Mucosa of rectum (tissue), 2 donors: Measurements from ENCODE around the gene TMEM202.

ENCODE experiments used
- H3K27ac ChIP-seq, 2 donors: one replicate each; pipeline ENCODE4 v1.7.0; 2013; ENCODE audit warnings: inconsistent platforms in 2 of 2, low read depth in 2 of 2, low read length in 2 of 2
- H3K27me3 ChIP-seq, 2 donors: one replicate each; pipeline ENCODE4 v1.7.0; 2013; ENCODE audit warnings: low read length in 2 of 2; ENCODE audit not compliant: control insufficient read depth in 2 of 2, insufficient read depth in 2 of 2
- H3K36me3 ChIP-seq, 2 donors: one replicate each; pipeline ENCODE4 v1.7.0; 2013; ENCODE audit warnings: low read length in 2 of 2; ENCODE audit not compliant: control insufficient read depth in 2 of 2, insufficient read depth in 2 of 2
- H3K4me1 ChIP-seq, 2 donors: one replicate each; pipeline ENCODE4 v1.7.0; 2013; ENCODE audit warnings: low read length in 2 of 2, mild to moderate bottlenecking in 1 of 2; ENCODE audit not compliant: control insufficient read depth in 2 of 2, insufficient read depth in 2 of 2
- H3K4me3 ChIP-seq, 2 donors: one replicate each; pipeline ENCODE4 v1.7.0; 2013; ENCODE audit warnings: low read length in 2 of 2
- H3K9ac ChIP-seq, 2 donors: one replicate each; pipeline ENCODE4 v1.7.0; 2013; ENCODE audit warnings: low read length in 2 of 2, low read depth in 1 of 2, mild to moderate bottlenecking in 1 of 2
- H3K9me3 ChIP-seq, 2 donors: one replicate each; pipeline ENCODE4 v1.7.0; 2013; ENCODE audit warnings: low read length in 2 of 2; ENCODE audit not compliant: control insufficient read depth in 2 of 2
- donor health status: healthy.
- donor health status: Normal muscosa, but diverticular disease.

Gene TMEM202, protein sequence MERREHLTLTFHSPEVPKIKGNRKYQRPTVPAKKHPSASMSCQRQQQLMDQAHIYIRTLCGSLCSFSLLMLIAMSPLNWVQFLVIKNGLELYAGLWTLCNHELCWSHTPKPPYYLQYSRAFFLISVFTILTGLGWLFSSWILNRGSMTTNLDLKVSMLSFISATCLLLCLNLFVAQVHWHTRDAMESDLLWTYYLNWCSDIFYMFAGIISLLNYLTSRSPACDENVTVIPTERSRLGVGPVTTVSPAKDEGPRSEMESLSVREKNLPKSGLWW

GRCh38 chr15:72397796-72398588 is at the start of gene TMEM202:
Gene TMEM202 (plus strand): TSS chr15:72398305. CDS start chr15:72398327, 22 bp downstream.
- no peaks in the 10 kb centered on the region for H3K4me1 ChIP-seq
- H3K9ac ChIP-seq: no peak within 1 kb of the TSS
- no peak within 1 kb of the TSS for H3K27ac ChIP-seq
- H3K27me3 ChIP-seq: peaks cover 0 to 6% of the 10 kb centered on the region in 2 donors
- no peak within 1 kb of the TSS for H3K4me3 ChIP-seq
- H3K36me3 ChIP-seq: no peaks in the 10 kb centered on the region
- H3K9me3 ChIP-seq: no peaks in the 10 kb centered on the region

DNA sequence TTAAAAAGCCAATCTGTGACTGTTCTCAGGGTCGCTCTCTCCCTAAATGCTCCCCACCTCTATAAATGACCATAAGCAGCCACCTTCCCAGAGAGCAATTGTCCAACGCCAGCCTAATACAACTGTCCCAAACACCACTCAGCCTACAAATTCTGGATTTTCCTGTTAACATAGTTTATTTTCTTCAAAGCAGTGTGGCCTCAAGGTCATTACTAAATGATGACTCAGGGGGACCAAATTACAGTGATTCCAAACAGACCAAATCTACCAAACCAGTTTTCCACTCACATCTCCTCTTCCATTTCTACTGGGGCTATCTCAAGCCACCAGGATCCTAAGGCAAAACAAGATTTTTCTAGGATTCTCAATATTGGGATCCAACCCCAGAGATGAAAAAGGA is 44.8 kb upstream of the TMEM202 start:
- H3K4me1 ChIP-seq: no peaks in the 10 kb centered on the region
- H3K9me3 ChIP-seq: no peaks in the 10 kb centered on the region
- peaks cover 53 to 64% of the 10 kb centered on the region in 2 donors for H3K36me3 ChIP-seq
- H3K9ac ChIP-seq: no peak overlapping the region
- no peaks in the 10 kb centered on the region for H3K27me3 ChIP-seq
- no peak overlapping the region for H3K27ac ChIP-seq
- no peak overlapping the region for H3K4me3 ChIP-seq

DNA sequence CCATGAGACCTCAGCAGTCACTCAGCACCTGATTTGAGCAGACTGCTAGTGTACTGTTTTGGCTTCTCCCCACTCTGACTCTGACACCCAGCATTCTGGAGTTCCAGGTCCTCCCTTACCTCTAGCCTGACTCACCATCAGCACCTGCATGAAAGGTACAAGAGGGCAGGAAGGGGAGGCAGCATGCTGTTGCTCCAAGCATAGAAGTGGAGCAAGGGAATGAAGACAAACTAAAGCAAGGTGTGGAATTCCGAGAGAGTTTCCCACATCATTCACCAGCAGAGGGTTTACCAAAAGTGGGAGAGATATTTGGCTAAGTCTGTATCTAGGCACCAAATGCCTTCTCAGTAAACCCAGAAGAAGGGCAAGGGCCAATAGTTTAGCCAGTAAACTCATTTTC is 43.6 kb upstream of the TMEM202 start:
- no peaks in the 10 kb centered on the region for H3K27me3 ChIP-seq
- no peak overlapping the region for H3K9ac ChIP-seq
- peaks cover 41 to 52% of the 10 kb centered on the region in 2 donors for H3K36me3 ChIP-seq
- H3K9me3 ChIP-seq: no peaks in the 10 kb centered on the region
- peaks cover 0 to 5% of the 10 kb centered on the region in 2 donors for H3K4me1 ChIP-seq
- H3K27ac ChIP-seq: no peak overlapping the region
- no peak overlapping the region for H3K4me3 ChIP-seq

DNA sequence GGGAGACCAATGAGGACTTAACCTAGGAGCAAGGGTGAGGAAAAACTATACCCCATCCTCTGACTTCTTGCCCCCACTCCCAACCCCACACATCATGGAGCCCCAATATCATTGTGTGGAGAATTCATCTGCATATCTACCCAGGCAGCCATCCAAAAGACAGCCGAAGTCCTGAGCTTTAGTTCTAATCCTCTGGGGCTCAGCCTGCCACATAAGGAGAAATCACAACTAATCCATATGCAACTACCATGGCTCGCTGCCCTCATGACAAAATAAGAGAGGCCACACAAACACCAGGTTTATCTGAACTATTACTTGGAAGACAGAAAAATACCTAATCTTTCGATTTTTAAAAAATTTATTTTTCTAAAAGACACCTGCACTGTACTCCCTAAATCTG is 40.0 kb upstream of the TMEM202 start:
- Histone ChIP-seq H3K27ac (no peak overlapping the region), H3K36me3 (peaks cover 19 to 30% of the 10 kb centered on the region in 2 donors), H3K9ac (no peak overlapping the region), H3K9me3 (no peaks in the 10 kb centered on the region), H3K4me1 (peaks cover 0 to 5% of the 10 kb centered on the region in 2 donors), H3K4me3 (no peak overlapping the region), H3K27me3 (no peaks in the 10 kb centered on the region)

DNA sequence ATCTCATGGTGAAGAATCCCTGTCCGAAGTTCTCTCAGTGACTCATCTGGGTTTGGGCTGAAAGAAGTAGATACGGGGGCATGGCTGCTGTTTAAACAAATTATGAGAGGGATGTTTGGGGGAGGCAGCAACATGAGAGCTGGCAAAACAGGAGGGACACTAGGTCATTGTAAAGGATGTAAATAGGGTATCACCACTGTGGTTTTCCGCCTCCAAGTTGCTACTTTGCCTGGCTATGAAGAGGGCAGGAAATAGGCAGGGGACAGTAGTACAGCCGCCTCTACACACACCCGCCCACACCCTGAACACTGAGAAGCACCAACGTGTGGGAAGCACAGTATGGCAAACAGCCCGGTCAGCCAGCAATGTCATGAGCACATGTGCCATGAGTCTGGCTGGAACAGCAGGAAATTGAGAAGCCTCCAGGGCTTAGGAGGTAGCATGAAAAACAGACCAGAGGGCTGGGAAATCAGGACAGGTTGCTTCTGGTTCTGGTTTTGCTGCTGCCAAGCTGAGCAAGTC is 39.4 kb upstream of the TMEM202 start:
- Histone ChIP-seq H3K4me1 (peaks cover 0 to 5% of the 10 kb centered on the region in 2 donors), H3K27ac (no peak overlapping the region), H3K9ac (no peak overlapping the region), H3K27me3 (no peaks in the 10 kb centered on the region), H3K9me3 (no peaks in the 10 kb centered on the region), H3K4me3 (no peak overlapping the region), H3K36me3 (peaks cover 14 to 28% of the 10 kb centered on the region in 2 donors)

- Histone ChIP-seq H3K4me3 (no peak overlapping the region), H3K27me3 (no peaks in the 10 kb centered on the region), H3K9me3 (no peaks in the 10 kb centered on the region), H3K9ac (no peak overlapping the region), H3K27ac (no peak overlapping the region), H3K36me3 (peaks cover under 1 to 7% of the 10 kb centered on the region in 2 donors), H3K4me1 (peaks cover 0 to 7% of the 10 kb centered on the region in 2 donors)
Measured at GRCh38 chr15:72361176-72361575, 36.9 kb upstream of the TMEM202 start.

DNA sequence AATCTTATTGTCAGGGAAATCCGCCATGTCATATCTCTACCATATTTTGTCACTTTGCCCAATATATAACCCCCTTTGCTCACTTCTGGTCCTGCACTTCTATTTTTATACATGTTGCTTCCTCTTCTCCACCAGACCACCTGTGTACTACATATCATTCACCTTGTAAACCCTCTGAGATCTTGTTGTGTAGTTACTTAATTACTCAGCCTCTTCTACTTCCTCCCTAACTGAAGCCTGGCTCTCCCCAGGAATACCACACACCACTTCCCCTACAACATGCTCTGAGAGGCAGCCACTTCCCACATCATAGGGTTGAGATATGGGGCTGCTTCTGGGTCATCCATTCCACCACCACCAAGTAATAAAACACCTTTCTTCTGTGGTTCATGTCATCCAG is 32.3 kb upstream of the TMEM202 start:
- H3K9me3 ChIP-seq: no peaks in the 10 kb centered on the region
- H3K4me1 ChIP-seq: peaks cover 2 to 3% of the 10 kb centered on the region in 2 donors
- no peaks in the 10 kb centered on the region for H3K27me3 ChIP-seq
- no peak overlapping the region for H3K27ac ChIP-seq
- peaks cover 0 to under 1% of the 10 kb centered on the region in 2 donors for H3K36me3 ChIP-seq
- H3K4me3 ChIP-seq: no peak overlapping the region
- H3K9ac ChIP-seq: no peak overlapping the region

GRCh38 chr15:72368325-72368724 is 29.8 kb upstream of the TMEM202 start:
- H3K4me1 ChIP-seq: peaks cover 2 to 3% of the 10 kb centered on the region in 2 donors
- peak overlapping the region; percentile 20 to 39 for H3K27ac ChIP-seq
- no peak overlapping the region for H3K4me3 ChIP-seq
- peaks cover 3 to 5% of the 10 kb centered on the region in 2 donors for H3K36me3 ChIP-seq
- no peaks in the 10 kb centered on the region for H3K27me3 ChIP-seq
- no peaks in the 10 kb centered on the region for H3K9me3 ChIP-seq
- H3K9ac ChIP-seq: no peak overlapping the region

DNA sequence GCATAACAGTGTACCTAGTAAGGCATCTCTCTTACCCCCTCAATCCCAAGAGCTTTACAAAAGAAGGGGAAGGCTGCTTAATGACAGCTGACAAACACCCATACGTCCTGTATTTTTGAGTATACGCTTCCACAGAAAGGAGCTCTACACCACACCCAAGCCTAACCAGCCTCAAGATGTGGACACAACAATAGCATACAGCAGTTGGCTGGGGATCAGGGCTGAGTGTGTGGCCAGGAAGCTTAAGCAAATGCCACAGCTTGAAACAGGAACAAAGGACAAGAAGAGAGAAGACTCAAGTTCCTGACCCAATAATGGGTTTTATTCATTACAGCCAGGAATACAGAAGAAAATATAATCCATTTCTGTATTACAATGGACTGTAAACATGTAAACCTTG is 29.2 kb upstream of the TMEM202 start:
- H3K9me3 ChIP-seq: no peaks in the 10 kb centered on the region
- H3K36me3 ChIP-seq: peaks cover 3 to 5% of the 10 kb centered on the region in 2 donors
- H3K4me3 ChIP-seq: no peak overlapping the region
- H3K4me1 ChIP-seq: peaks cover 2 to 3% of the 10 kb centered on the region in 2 donors
- no peaks in the 10 kb centered on the region for H3K27me3 ChIP-seq
- peak overlapping the region; percentile 20 to 39 for H3K27ac ChIP-seq
- no peak overlapping the region for H3K9ac ChIP-seq

GRCh38 chr15:72369964-72370363 is 28.1 kb upstream of the TMEM202 start:
- no peak overlapping the region for H3K9ac ChIP-seq
- no peak overlapping the region for H3K27ac ChIP-seq
- H3K4me3 ChIP-seq: no peak overlapping the region
- peaks cover 3 to 5% of the 10 kb centered on the region in 2 donors for H3K36me3 ChIP-seq
- no peaks in the 10 kb centered on the region for H3K9me3 ChIP-seq
- H3K4me1 ChIP-seq: peaks cover 2 to 6% of the 10 kb centered on the region in 2 donors
- H3K27me3 ChIP-seq: no peaks in the 10 kb centered on the region
